HFFc6 (cell line): ENCODE measurements around the gene AHNAK. TPM values are rescaled to one million over a fixed set of nuclear protein-coding genes. Genes with fewer than 3 reads are reported as not detected.
"Not testable (repeated sequence)": the region's sequence is repeated elsewhere in the genome, so short reads cannot be mapped to it uniquely, and the experiment has no call there.

Experiments used
- DNase-seq: peaks from one replicate; pipeline ENCODE4 v3.0.0-alpha.2; 2018
- H3K27ac Mint-ChIP-seq: 2 replicates; pipeline ENCODE4 v1.8.0; 2020; ENCODE audit warnings: mild to moderate bottlenecking, mixed read lengths
- H3K27me3 Mint-ChIP-seq: 2 replicates; pipeline ENCODE4 v1.8.0; 2021; ENCODE audit warnings: mild to moderate bottlenecking, moderate library complexity, mixed read lengths; ENCODE audit not compliant: insufficient read depth
- H3K36me3 Mint-ChIP-seq: 2 replicates; pipeline ENCODE4 v1.8.0; 2021; ENCODE audit warnings: low read depth, mixed read lengths
- H3K4me1 Mint-ChIP-seq: 2 replicates; pipeline ENCODE4 v1.8.0; 2020; ENCODE audit warnings: low read depth, mixed read lengths
- H3K4me3 Mint-ChIP-seq: 2 replicates; pipeline ENCODE4 v1.8.0; 2020; ENCODE audit warnings: mild to moderate bottlenecking, moderate library complexity, mixed read lengths
- H3K9me3 Mint-ChIP-seq: 2 replicates; pipeline ENCODE4 v1.8.0; 2020; ENCODE audit warnings: mild to moderate bottlenecking, mixed read lengths
- CTCF ChIP-seq: fragments of 200-600 bp; sonication (generic); IDR thresholded peaks from 2 replicates; pipeline ENCODE4 v1.5.0; 2021; ENCODE audit warnings: antibody characterized with exemption, mild to moderate bottlenecking
- total RNA-seq, 6 experiments: library from RNA; stranded (reverse); fragmentation: NEBNext Ultra II Directional; extraction: Animal tissue kit (Norgen Biotek cat#: 25700); gene quantifications; 2 replicates in 1 of 6; 3 replicates in 5 of 6; pipeline ENCODE4 v1.2.3, GENCODE V29; 2021

AHNAK gene
- total RNA-seq, 6 experiments from 2014 or later = 426 to 589 (median 452) TPM

DNA sequence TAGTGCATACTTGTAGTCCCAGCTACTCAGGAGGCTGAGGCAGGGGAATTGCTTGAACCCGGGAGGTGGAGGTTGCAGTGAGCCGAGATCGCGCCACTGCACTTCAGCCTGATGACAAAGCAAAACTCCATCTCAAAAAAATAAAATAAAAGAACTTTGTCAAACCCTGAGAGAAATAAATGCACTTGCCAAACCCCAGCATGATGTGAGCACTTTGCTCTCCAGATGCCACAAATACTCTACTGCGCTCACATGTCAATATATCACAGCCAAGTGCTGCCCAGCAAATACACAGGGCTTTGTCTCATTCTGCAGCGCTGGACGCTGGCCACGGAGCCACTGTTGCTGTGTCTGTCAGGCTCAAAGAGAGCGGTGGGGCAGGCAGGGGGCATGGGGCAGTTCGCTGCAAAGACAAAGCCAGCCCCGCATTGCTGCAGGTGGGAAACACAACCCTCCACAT lies 45.1 kb downstream of the AHNAK start:
- Mint-ChIP-seq H3K9me3 (no peaks in the 10 kb centered on the region), H3K36me3 (no peaks in the 10 kb centered on the region), H3K27me3 (peaks cover 4% of the 10 kb centered on the region), H3K4me1 (peaks cover 36% of the 10 kb centered on the region), H3K27ac (no peak overlapping the region), H3K4me3 (no peak overlapping the region)
- DNase-seq = no peak
- TF ChIP-seq CTCF = no peak

GRCh38 chr11:62500650-62501030 lies 46.0 kb downstream of the AHNAK start:
- H3K27ac Mint-ChIP-seq = no peak overlapping the region

DNA sequence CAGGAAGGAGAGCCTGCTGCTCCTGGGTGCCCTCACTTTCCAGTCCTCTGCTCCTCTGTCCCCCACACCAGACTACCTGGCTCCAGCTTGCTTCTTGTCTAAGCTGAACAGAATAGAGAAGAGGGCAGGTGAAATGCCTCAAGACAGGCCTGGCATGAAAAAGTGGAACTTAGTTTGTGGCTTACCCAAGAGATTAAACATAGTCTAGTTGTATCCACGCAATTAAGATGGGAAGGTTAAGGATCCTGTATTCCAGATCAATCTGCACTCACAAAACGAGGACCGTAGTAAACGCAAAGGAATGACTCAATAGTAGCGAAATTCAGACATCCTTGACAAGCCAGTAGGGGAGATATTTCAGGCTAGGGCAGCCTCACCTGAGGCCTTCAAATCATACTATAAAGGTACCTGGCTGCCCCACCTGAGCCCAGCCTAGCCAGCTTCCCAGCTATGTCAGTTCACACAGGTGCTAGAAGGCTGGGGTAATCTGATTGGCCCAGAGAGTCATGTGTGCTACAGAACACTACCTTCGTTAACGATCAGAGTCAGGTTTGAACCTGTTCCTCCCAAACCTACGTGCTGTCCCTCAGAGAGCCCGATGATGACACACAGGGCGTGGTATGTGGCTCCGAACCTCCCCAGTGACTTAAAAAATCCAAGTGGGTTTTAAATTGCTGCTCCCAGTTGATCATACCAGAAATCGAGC lies 46.5 kb downstream of the AHNAK start:
- no peak for TF ChIP-seq CTCF
- Mint-ChIP-seq H3K27ac (peak overlapping the region; percentile 76), H3K4me3 (no peak overlapping the region)

More at GRCh38 chr11:62500650-62501030, 46.0 kb downstream of the AHNAK start:
- peaks cover 36% of the 10 kb centered on the region for H3K4me1 Mint-ChIP-seq
- H3K4me3 Mint-ChIP-seq = no peak overlapping the region
- H3K27me3 Mint-ChIP-seq = peaks cover 4% of the 10 kb centered on the region
- DNase-seq = no peak
- H3K36me3 Mint-ChIP-seq = no peaks in the 10 kb centered on the region
- TF ChIP-seq CTCF = no peak
- H3K9me3 Mint-ChIP-seq = no peaks in the 10 kb centered on the region

GRCh38 chr11:62499311-62499943 lies 47.2 kb downstream of the AHNAK start:
- H3K36me3 Mint-ChIP-seq, H3K4me3 Mint-ChIP-seq, H3K9me3 Mint-ChIP-seq, H3K27me3 Mint-ChIP-seq: not testable (repeated sequence)
- peak; percentile 54 for DNase-seq
- Mint-ChIP-seq H3K4me1 (peaks cover 31% of the 10 kb centered on the region), H3K27ac (peak overlapping the region; percentile 76)

More for the DNA sequence above, 46.5 kb downstream of the AHNAK start:
- Mint-ChIP-seq H3K27me3 (peaks cover 4% of the 10 kb centered on the region), H3K4me1 (peaks cover 31% of the 10 kb centered on the region), H3K36me3 (no peaks in the 10 kb centered on the region), H3K9me3 (no peaks in the 10 kb centered on the region)
- no peak for DNase-seq

DNA sequence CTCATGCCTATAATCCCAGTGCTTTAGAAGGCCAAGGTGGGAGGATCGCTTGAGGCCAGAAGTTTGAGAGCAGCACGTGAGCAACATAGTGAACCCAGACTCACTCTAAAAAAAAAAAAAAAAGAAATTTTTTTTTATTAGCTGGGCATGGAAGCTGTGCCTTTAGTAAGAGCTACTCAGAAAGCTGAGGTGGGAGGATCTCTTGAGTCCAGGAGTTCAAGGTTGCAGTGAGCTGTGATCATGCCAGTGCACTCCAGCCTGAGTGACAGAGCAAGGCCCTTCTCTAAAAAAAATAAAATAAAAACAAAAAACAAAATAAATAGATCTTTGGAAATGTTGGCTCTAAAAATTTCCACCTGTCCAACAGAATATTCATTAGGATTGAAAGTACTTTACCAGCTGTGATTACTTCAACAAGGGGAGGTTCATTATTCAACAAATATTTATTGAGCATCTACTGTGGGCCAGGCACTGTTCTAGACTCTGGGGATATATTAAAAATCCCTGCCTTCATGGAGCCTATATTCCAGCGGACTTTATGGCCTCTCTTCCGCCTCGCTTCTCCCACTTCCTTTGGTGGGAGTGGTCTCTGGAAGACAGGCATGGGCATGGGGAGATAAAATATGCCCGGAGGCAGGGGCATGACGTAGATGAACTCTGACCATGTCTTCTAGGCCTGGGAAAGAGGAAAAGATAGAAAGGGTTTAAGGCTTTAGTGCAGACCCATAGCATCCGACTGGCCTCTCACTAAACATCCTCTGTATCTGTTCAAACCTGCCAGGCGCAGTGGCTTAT lies 47.9 kb downstream of the AHNAK start:
- no peak for DNase-seq
- no peak overlapping the region for H3K4me3 Mint-ChIP-seq
- no peaks in the 10 kb centered on the region for H3K9me3 Mint-ChIP-seq
- peaks cover 4% of the 10 kb centered on the region for H3K27me3 Mint-ChIP-seq
- peaks cover 35% of the 10 kb centered on the region for H3K4me1 Mint-ChIP-seq
- TF ChIP-seq CTCF = no peak
- H3K36me3 Mint-ChIP-seq = no peaks in the 10 kb centered on the region
- no peak overlapping the region for H3K27ac Mint-ChIP-seq
